Adrenal gland (tissue), 12 donors: Measurements from ENCODE around the gene FAM217B. TPM values are rescaled to one million over a fixed set of nuclear protein-coding genes. Genes with fewer than 3 reads are reported as not detected.

Source experiments
- DNase-seq, 7 donors: peaks; one replicate each; pipeline ENCODE4 v3.0.0-alpha.2; 2019 to 2020
- H3K27ac ChIP-seq, 5 donors: fragments of 200-600 bp; sonication (generic) in 4 of 5; 1 replicate in 3 of 5; 2 replicates in 2 of 5; pipeline versions ENCODE4 v1.5.1 to v1.8.0; 2016 to 2020; ENCODE audit warnings: mild to moderate bottlenecking in 1 of 5
- H3K27me3 ChIP-seq: fragments of 200-600 bp; 2 replicates; pipeline ENCODE4 v1.8.0; 2021
- H3K36me3 ChIP-seq, 2 donors: fragments of 200-600 bp; replicated peaks in 1 of 2; 1 replicate in 1 of 2; 2 replicates in 1 of 2; pipeline versions ENCODE4 v1.5.1 to v1.8.0; 2018 to 2022
- H3K4me1 ChIP-seq, 2 donors: fragments of 200-600 bp; replicated peaks in 1 of 2; 1 replicate in 1 of 2; 2 replicates in 1 of 2; pipeline versions ENCODE4 v1.5.1 to v1.8.0; 2018 to 2021
- H3K4me3 ChIP-seq, 4 donors: fragments of 200-600 bp; sonication (generic) in 3 of 4; one replicate each; pipeline ENCODE4 v1.5.1; 2016 to 2018
- H3K9me3 ChIP-seq, 3 donors: fragments of 200-600 bp; sonication (generic) in 1 of 3; replicated peaks in 1 of 3; 1 replicate in 2 of 3; 2 replicates in 1 of 3; pipeline versions ENCODE4 v1.5.1 to v1.8.0; 2016 to 2021
- CTCF ChIP-seq, 6 experiments: fragments of 450-650 bp in 4 of 6; fragments of 200-600 bp in 2 of 6; sonication (generic) in 1 of 6; IDR thresholded peaks; 1 replicate in 5 of 6; 2 replicates in 1 of 6; pipeline versions ENCODE4 v1.5.1 to v1.8.0; 2016 to 2021; ENCODE audit warnings: antibody characterized with exemption in 6 of 6, mild to moderate bottlenecking in 2 of 6, moderate library complexity in 1 of 6
- POLR2A ChIP-seq, 2 donors: fragments of 450-650 bp; IDR thresholded peaks; one replicate each; pipeline ENCODE4 v1.6.1; 2017; ENCODE audit warnings: antibody characterized with exemption in 2 of 2, mild to moderate bottlenecking in 2 of 2, moderate library complexity in 1 of 2
- WGBS, 4 donors: extraction: QIAGEN DNeasy Blood & Tissue Kit in 2 of 4; methylation state at CpG; one replicate each; pipeline versions ENCODE4 v1.1.5 to v1.1.7; 2013 to 2017; 5-methylcytosine and 5-hydroxymethylcytosine counted together
- intact Hi-C, 2 donors: fragments of 100-400 bp; cut with DNase I; formaldehyde crosslinking; loops; one replicate each; pipeline versions ENCODE4 v1.14.1 to v1.15.0; 2022 to 2023
- polyA plus RNA-seq, 3 donors: library from polyadenylated mRNA; stranded (reverse); fragments of 200-250 nt in 2 of 3; fragments of 350-450 nt in 1 of 3; fragmentation: Illumina TruSeq in 1 of 3; extraction: RNeasy Lipid Tissue Mini Kit (QIAGEN cat#74804) in 1 of 3; gene quantifications; one replicate each; pipeline ENCODE4 v1.2.3, GENCODE V29; 2013 to 2014
- total RNA-seq, 9 donors: library from RNA; depleted of rRNA in 4 of 9; stranded (reverse); fragments of >200 nt in 4 of 9; fragments of 120-200 nt in 1 of 9; fragmentation: NEBNext Ultra II Directional in 1 of 9; extraction: Animal tissue kit (Norgen Biotek cat#: 25700) in 1 of 9; gene quantifications; one replicate each; pipeline versions ENCODE4 v1.1.0 to v1.2.4, GENCODE V29; 2013 to 2023
- donor health status: healthy with polysubstance abuse.
- donor health status: Bipolar disorder and iron deficiency.
- donor health status: DM: yes; HTN: yes; CAD: no.
- donor health status: DM: no; HTN: no; CAD: no.
- donor health status: DM: no; HTN: no; CAD: no.
- donor health status: DM: yes; HTN: yes; CAD: no.

The FAM217B gene
- total and polyA plus RNA-seq, 12 donors, result 1.6 to 12.9 (median 8.2) TPM

GRCh38 chr20:59933849-59934585 is 6.2 kb upstream of the FAM217B start:
- H3K27me3 ChIP-seq, result no peaks in the 10 kb centered on the region
- peak; percentile 64 to 95 (median 80) for TF ChIP-seq CTCF (IDR thresholded peaks at IDR 0.05)
- no peak for TF ChIP-seq POLR2A (IDR thresholded peaks at IDR 0.05)
- H3K36me3 ChIP-seq, result no peaks in the 10 kb centered on the region
- no peaks in the 10 kb centered on the region for H3K9me3 ChIP-seq
- H3K4me1 ChIP-seq, result peaks cover 10 to 35% of the 10 kb centered on the region in 2 donors
- intact Hi-C loops, result no loop called here
- 4 to 8% (median 4%) methylated on average over 19 to 59 of the region's 59 CpGs for WGBS, 4 donors
- H3K4me3 ChIP-seq, result peak overlapping the region in 3 of 4 donors; percentile 15 to 67 (median 35)
- H3K27ac ChIP-seq, result peak overlapping the region in 3 of 5 donors; percentile 46 to 68 (median 57)
- DNase-seq, result peak; percentile 53 to 83 (median 78)

- WGBS, 4 donors, result 92 to 98% (median 95%) methylated on average over 8 of the region's 8 CpGs
- H3K27me3 ChIP-seq, result no peaks in the 10 kb centered on the region
- H3K4me3 ChIP-seq, result no peak overlapping the region
- no peak for DNase-seq
- H3K4me1 ChIP-seq, result peaks cover 14 to 39% of the 10 kb centered on the region in 2 donors
- H3K36me3 ChIP-seq, result no peaks in the 10 kb centered on the region
- no peaks in the 10 kb centered on the region for H3K9me3 ChIP-seq
- TF ChIP-seq POLR2A (IDR thresholded peaks at IDR 0.05) (no peak), CTCF (IDR thresholded peaks at IDR 0.05) (no peak)
- no peak overlapping the region for H3K27ac ChIP-seq
- intact Hi-C loops, result no loop called here
Observed at GRCh38 chr20:59935457-59936185, 4.6 kb upstream of the FAM217B start.

DNA sequence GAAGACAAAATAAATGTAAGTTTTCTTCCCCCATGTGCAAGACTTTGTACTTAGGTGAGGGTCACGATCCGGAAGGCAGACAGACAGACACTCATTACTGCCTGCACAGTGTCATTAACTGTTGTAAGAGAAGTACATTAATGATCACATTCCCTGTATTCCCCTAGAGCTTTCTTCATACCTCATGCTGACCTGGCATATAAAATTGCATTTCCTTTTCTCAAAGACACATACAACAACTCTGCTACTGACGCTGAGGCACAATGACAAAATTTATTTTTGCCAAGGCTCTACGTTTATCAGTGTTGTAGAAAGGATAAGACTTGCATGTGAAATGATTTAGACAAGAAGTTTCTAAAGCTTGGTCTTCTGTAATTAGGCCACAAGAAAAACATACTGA is 3.8 kb upstream of the FAM217B start:
- TF ChIP-seq CTCF (IDR thresholded peaks at IDR 0.05) (no peak), POLR2A (IDR thresholded peaks at IDR 0.05) (no peak)
- H3K36me3 ChIP-seq, result no peaks in the 10 kb centered on the region
- WGBS, 4 donors, result 76 to 81% (median 77%) methylated on average over 4 of the region's 4 CpGs
- H3K4me1 ChIP-seq, result peaks cover 19 to 44% of the 10 kb centered on the region in 2 donors
- H3K27me3 ChIP-seq, result no peaks in the 10 kb centered on the region
- no peak overlapping the region for H3K27ac ChIP-seq
- no peak overlapping the region for H3K4me3 ChIP-seq
- intact Hi-C loops, result no loop called here
- H3K9me3 ChIP-seq, result no peaks in the 10 kb centered on the region
- DNase-seq, result no peak

GRCh38 chr20:59937150-59937549 is 3.0 kb upstream of the FAM217B start:
- Histone ChIP-seq H3K4me1 (peaks cover 19 to 52% of the 10 kb centered on the region in 2 donors), H3K36me3 (no peaks in the 10 kb centered on the region), H3K27ac (no peak overlapping the region), H3K4me3 (no peak overlapping the region), H3K9me3 (no peaks in the 10 kb centered on the region), H3K27me3 (no peaks in the 10 kb centered on the region)
- 67 to 76% (median 73%) methylated on average over 3 of the region's 3 CpGs for WGBS, 4 donors
- TF ChIP-seq CTCF (IDR thresholded peaks at IDR 0.05) (no peak), POLR2A (IDR thresholded peaks at IDR 0.05) (no peak)
- intact Hi-C loops, result no loop called here
- DNase-seq, result no peak
